NCI-H1092 treated with DMSO at 0.1 percent for 48 hours (cell line): ENCODE results near the gene SLC25A21.

Experiments used
- DNase-seq: peaks from one replicate; lab custom pipeline; 2025; lab: John Stamatoyannopoulos, UW

Gene SLC25A21

DNA sequence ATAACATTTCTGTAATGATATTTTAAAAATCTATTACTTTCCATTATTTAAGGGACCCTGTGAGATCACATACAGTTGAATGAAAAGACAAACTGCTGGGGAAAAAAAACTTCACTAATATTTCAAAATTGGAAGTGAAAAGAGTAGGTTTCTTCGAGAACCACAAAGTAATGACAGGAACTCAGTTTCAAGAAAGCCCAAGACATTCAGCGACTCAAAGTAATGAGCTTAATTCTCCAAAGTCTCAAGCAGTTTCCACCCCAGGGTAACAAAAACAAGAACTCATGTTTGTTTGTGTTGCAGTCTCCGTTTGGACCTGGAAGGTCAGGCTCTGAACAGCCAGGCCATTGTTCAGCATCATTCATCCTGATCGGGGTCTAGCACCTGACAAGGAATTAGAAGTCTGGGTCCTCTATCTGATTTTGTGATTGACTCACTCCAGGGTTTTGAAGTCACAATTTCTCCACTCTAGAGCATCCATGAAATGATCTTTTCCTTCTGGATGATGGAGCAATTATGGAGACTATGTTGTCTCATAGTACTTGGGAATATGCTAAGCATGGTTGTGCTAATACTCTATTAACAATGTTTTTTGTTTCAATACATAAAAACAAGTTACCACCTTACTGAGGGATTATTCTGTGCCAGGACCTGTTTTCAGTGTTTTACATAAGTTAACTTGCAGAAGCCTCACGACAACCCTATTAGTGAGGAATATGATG is 126.9 kb downstream of the SLC25A21 start:
- no peak for DNase-seq

DNA sequence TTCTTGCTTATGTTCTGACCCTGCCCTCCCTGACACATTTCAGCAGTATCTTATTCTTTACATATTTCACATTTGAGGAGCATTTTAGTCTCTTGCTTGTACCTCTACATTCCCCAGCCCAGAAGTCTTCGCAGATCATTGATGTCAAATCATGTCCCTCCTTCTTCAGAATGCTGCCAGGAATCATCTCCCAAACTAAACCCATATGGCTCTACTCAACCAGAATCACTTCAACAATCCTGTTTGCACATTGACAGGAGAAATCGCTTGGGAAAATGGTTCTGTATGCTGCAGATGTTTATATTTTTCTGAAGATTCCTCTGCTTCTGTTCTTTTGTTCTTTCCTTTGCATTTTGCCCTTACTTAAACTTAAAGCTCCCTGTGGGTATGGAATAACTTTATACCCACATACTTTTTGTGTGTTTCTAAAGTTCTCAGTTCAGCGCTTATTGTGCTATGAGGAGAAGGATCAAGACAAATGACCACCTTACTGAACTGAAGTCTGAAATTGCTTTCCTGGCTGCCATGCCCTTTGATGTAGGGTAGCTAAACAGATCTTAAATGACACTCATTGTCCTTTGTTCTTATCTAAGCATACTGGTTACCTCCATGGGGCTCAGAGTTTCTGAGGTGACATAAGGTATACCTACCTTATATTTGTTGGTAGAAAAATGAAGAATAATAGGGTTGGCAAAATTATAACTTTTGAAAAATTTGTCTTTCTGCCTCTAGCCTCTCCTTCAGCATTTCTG is 134.6 kb downstream of the SLC25A21 start:
- DNase-seq, result no peak

DNA sequence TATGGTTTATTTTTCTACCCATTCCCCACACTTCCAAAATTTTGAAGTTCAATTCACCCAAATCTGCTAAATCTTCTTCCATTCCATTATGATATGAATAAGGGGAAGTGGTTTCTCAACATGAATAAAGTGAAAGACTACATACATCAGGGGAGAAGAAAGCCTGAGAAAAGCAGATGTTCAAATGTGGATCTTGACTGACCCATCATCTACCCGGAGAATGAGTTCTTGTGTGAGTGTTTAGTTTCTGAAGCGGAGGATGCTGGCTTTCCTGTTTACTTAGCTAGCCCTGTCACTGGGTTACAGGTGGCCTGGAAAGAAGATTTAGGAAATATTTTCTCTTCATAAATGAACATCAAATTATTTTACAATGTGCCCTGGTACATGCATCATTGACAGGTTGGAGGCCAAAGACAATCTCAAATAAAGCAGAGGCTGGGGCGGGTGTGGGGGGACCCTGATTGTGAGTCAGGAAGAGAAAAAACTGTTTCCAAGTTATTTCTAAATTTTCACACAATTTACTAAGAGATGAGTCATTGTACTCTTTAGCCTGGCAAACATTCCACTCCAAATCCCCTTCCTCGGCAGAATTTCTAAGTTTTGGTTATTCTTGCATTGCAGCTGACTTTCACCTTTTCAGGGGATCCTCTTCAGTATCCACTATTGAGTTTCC is 135.6 kb downstream of the SLC25A21 start:
- no peak for DNase-seq

DNA sequence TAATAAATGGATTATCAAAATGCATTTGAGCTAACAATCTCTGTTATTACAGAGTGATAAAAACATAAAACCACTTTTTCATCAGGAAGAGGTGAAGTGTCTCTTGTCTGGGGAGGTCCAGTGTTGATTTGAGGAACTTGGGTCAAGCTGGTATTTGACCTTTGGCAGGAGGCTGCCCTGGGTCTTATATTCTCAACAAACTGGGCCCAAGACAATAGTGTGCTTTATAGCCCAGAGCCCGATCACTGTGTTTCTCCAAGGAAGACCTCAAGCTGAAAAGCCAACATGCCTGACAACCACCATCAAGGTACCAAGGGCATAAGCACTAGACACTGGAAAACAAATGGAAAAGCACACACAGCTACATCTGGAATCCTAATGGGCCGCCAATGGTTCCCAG is 137.0 kb downstream of the SLC25A21 start:
- DNase-seq, result no peak

DNA sequence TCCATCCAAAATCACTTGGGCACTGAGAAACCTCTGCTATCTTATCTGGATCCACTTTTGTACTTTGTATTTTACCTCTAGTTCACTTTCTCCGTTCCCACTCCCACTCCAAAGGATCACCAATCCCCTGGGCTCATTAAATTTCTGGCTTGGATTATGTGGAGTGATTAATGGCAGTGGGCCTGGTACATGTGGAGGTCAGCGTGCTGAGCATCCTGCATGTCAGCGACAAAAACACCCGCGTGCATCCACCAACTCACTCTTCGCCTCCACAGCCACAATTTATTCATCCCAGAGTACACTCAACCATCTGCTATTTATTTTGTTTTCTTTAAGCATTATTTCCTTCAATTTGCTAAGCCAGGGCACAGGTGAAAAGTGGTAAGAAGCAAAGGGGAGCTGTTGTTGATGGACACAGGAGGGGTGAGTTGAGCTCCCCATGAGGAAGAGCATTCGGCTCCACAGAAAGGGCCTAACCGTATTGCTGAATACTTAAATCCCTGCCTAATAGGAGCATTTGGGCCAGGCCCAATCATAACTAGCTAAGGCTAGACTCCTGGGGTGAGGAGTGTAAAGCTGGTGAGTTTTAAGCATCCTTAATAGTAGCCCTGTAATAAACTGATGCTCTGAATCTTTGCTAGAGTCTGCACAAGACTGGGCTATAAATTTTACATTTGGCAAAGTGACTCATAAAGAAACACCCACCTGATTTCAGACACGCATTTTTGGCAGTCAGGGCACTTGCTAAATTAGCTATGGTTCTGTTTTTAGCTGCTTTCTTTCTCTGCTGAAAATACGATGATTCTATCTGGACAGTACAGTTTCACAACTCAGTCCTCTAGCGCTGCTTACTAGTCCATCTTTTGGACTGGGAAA is 137.8 kb downstream of the SLC25A21 start:
- no peak for DNase-seq

DNA sequence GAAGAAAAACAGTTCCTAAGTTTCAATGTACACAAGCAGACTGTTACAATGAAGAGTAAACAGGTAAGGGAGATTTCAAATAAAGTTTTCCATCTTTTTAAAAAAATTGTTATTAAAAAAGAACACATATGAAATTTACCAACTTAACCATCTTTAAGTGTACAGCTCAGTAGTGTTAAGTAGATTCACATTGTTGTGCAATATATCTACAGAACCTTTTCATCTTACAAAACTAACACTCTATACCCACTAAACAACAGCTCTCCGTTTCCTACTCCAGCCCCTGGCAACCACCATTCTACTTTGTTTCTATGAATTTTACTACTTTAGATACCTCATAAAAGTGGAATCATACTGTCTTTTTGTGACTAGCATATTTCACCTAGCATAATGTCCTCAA is 139.5 kb downstream of the SLC25A21 start:
- DNase-seq, result no peak

DNA sequence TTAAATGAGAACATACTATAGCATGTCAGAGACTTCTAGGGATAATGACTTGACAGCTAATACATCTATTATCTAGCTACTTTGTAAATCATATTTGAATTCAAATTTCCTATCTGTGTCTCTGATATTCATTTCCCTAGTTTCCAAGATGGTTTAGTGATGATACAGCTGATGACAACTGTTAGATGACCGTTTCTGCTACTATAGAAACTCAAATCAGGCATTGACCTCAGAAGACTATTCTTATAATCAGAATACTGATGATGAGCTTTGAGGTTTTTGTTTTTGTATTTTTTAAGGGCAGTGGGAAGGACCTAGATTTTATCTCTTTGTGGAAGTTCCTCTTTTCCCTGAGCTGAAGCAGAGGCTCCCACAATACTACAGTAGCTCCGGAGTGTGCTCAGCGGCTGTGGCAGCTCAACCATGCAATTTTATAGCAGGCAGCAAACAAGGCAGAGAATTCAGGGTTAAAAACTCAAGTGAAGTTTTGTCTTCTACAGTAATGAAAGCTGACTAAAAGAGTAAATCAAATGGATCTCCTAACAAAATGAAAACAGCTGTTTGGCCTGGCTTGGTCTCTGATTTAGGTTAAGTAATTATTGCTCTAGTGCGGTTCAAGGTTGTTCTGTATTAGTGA is 145.1 kb downstream of the SLC25A21 start:
- no peak for DNase-seq

DNA sequence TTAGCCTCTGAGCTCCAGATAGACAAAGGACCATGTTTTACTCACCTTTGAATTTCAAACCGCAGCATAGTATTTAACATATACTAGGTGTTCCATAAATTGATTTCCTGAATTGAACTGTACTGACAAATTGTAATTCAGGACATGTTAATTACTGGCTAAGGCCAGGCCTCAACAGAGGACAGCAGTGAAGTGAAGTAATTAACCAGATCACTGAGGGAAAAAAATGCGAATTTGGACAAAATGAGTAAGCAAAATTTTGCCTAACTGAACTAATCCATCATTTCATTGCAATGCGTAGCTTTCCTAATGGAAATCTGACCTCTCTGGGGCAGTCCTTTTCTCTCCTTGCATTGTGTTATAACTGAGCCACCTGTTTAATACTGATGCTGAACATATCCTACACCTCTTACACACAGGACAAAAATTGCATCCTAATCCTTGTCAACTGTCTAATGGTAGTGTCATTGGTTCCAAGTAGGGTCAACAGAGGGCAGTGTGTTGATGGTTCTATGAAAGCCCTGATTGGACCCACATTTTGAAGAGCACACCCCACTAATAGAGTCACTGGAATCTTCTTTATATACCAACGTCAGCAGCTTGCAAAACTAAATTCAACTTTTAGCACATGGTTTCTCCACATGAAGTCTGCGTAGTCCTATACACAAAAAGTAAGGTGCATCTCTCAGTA is 148.4 kb downstream of the SLC25A21 start:
- no peak for DNase-seq

DNA sequence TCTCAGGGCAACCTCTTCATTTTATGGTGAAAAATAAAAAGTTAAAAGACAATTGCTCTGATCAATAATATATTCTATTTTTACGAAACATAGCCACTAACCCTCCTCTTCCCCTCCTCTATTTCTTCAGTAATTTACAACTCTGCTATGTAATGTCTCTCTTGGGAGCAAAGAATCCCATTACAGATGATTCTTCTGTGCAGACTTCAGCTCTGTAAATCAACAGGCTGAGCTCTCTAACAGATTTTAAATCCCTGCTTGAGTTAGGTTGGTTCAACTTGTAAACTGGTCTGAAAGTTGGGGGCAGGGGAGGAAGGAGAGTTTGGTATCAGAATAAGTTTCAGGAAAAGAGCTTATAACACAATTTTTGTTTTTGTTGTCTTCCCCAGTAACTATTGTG is 151.0 kb downstream of the SLC25A21 start:
- DNase-seq, result no peak

DNA sequence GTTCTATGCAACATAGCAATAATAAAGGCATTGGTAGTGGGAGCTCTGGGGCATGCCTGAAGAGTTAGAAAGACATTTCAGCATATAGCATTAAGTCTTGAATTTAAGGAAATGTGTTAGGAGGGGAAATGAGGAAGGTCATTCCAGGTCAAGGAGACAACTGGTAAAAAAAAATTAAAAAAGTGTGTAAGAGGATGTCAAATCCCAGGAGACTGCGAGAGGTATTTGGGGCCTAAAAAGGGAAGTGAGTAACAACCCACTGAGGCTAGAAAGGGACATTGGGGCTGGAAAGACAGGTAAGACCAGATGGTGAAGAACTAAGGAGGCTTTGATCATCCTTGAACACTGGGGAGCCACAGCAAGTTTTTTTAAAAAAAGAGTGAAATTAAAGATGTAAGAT is 152.9 kb downstream of the SLC25A21 start:
- no peak for DNase-seq

DNA sequence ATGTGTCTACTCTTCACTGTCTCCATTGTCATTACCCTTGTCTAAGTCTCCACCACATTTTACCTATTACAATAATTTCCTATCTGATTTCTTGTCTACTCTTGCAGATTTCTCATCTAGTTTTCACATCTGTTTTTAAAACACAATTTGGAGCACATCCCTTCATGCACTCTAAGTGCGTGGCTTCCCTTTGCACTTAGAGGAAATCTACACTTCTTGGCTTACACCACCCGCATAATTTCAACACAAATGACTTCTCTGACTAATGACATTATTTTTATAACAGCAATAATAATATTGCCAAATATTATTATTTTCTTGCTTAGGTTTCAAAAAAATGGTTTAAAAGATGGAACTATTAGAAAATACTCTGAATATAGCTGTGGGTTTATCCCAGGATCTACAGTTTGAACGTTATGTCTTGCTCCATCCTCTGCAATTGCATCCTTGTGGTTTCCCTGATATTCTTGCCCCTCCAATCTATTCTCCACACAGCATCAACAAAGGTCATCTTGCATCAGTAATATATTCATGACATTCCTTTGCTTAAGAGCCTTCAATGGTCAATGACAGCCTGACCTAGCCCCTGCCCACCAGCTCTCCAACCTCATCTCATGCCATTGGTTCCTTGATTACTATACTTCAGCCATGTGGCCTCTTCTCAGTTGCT is 153.7 kb downstream of the SLC25A21 start:
- no peak for DNase-seq

DNA sequence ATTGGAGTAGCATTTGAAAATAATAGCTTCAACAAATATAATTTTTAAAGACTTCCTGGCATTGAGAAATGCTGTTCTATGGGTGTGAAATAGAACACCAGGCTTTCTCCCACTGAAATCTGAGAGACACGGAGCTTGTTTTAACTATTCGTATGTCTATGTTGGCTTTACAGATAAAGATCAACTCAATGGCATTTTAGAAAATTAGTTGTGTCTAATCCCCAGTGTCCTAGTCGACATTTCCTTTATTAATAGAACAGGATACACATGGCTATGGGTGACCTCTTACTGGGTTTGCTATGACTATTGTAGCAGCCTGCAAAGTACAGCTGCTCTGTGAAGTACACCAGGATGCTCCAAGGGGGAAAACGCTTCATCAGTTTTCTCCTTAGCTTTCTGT is 159.3 kb downstream of the SLC25A21 start:
- no peak for DNase-seq

DNA sequence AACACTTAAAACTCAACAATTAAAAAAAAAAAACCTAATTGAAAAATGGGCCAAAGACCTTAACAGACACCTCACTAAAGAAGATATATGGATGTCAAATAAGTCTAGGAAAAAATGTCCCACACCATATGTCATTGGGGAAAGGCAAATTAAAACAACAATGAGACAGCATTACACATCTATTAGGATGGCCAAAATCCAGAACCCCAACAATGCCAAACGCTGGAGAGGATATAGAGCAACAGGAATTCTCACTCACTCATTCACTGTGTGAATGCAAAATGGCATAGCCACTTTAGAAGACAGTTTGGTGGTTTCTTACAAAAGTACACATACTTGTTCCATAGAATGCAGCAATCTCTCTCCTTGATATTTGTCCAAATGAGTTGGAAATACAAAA is 173.7 kb downstream of the SLC25A21 start:
- DNase-seq, result no peak

DNA sequence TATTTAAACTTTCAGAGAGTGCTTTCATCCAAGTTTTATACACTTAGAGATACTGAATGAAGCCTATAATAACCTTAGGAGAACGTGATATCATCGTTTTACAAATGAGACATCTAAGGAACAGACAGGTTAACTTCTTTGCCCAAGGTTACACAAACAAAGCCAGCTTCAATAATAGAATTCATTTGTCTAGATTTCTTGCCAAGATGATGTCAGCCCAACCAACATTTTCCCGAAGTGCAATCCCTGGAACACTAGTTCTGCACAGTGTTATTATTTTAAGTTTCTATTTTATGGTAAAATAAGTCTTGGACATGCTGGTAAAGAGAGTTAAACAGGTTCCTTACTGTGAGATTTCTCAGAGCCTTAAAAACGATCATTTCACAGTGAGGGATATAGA is 174.6 kb downstream of the SLC25A21 start:
- no peak for DNase-seq

DNA sequence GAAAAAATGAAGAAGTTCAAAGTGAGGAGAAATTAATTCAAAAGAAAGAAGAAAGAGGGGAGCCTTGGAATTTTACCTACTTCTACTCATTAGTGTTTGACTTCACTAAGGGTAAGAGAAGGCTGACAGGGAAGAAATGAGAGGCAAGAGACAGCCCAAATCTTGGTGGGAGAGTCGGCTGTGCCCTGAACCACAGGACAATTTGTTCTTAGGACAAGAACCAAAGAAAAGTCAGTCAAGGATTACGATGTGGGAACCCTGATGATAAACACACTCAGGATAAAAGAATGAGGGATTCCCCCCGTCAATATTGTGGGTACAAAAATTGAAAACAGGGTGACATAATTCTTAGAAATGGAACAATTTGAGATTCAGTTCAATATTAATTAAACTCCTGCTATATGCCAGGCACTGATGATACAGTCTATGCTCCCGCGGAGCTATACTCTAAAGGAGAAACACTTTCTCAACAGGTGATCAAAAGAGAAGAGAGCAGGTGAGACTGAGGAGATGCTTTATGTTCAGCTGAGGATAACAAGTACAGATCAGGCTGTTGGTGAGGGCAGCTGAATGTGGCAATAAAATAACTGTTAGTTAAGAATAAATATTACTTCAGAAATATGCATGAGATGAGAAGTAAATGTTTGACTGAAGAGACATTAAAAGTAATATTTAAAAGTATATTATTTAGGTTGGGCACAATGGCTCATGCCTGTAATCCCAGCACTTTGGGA is 175.4 kb downstream of the SLC25A21 start:
- DNase-seq, result no peak

DNA sequence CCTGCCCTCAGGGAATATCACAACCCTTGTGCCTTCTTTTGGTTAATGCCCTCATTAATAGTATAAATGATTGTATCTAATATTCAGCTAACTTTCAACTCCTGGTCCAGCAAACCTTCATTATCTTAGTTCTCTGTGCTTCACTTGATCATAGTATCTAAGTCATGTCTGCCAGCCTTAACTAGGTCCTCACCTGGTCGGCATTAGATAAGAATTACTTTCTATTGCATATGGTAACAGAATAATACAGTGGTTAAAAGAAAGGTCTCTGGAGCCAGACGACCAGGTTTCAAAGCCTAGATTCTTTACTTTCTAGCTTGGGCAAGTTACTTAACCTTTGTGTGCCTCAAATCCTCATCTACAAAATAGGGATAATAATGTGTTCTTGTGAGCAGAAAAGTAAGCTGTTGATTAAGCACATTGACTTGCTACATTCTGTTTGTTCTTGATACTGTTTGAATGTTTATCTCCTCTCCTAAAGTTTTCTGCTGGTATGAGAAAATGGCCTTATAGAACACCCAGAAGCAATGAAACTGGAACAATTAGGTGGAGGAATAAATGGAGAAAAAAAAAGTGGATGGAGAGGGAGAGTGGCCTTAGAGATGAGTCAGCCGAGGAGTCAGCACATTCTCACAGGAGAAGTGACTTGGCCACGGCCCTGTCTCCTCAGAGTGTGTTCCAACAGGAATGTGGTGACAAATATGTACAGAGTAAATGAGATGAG is 176.1 kb downstream of the SLC25A21 start:
- no peak for DNase-seq

DNA sequence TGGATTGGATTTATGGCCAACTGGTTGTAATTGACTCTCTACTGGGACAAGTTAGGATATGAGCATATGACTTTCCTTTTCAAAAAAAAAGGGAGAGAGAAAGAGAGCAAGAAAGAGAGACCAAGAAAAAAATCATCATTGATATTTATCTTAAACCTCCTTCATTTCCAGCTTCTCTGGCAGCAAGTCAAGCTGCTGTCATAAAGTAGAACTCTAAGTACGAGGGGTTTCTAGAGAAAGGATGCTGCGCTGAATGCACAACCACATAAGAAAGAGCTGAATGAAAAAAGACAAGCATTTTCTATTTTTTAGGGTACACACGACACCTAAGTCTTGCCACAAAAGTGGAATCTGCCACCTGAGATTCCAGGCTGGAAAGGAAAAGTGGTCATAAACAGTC is 182.6 kb downstream of the SLC25A21 start:
- no peak for DNase-seq

DNA sequence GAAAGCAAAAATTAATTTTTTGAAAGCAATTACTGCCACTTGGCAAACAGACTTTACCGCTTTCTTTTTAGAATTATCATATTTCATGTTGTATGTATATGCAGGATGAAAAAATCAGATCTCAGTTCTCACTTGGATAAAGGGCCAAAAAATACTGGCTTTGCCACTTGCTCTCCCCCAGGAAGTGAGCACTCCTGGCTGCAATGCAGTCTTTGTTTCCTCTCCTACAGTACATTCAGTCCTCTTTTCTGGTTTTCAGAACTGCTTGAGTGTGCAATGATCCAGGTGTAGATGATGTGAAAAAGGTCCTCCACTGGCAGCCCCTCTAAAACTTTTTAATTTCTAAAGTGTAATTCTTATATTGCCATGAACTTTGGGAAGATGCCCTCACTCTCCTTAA is 183.4 kb downstream of the SLC25A21 start:
- no peak for DNase-seq

DNA sequence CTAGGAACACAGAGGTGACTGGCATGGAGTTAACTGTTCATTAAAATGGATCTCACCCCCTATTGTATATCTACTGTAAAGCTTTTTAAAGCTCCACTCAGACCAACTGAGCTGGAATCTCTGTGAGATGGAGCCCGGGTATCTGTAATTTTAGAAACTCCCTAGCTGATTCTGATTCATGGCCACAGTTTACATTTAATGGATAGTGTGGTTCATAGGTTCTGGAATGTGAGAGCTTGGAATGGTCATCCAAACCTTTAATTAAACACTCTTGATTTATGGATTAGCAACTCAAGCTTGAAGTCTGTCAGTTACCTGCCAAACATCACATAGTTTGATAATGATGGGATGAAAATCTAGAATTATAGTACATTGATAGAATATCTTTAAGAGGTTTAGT is 183.8 kb downstream of the SLC25A21 start:
- DNase-seq, result no peak
